H1 (cell line): ENCODE data around the gene ANKRD40. TPM values are rescaled to one million over a fixed set of nuclear protein-coding genes. Genes with fewer than 3 reads are reported as not detected.

Experiments used
- CTCF ChIA-PET: fragments of 300-600 bp; sonication (Branson Sonifier 250); formaldehyde crosslinking; loops from one replicate; lab custom pipeline; 2021; ENCODE audit not compliant: partially characterized antibody; lab: Charles Lee
- POLR2A ChIA-PET: fragments of 300-600 bp; sonication (Branson Sonifier 250); formaldehyde crosslinking; loops from one replicate; lab custom pipeline; 2021; ENCODE audit warnings: inconsistent platforms; ENCODE audit not compliant: partially characterized antibody; lab: Charles Lee
- DNase-seq, 2 experiments: peaks; one replicate each; pipeline versions ENCODE4 v3.0.0 to v3.0.0-alpha.2; 2010 to 2022; ENCODE audit warnings: low spot score in 2 of 2, low read depth in 1 of 2, mixed read lengths in 1 of 2
- FAIRE-seq: peaks from 2 replicates; lab custom pipeline; 2011; peaks lifted over from hg19 to GRCh38; lab: Jason Lieb, UNC
- H2AFZ ChIP-seq: 2 replicates; pipeline ENCODE4 v1.8.1; 2012; ENCODE audit warnings: low read length, inconsistent platforms
- H2AK5ac ChIP-seq: 2 replicates; pipeline ENCODE4 v1.6.1; 2013; ENCODE audit warnings: low read depth, low read length
- H2BK120ac ChIP-seq: replicated peaks from 2 replicates; pipeline ENCODE3; 2013; ENCODE audit warnings: low read depth, low read length, inconsistent platforms
- H2BK12ac ChIP-seq: 2 replicates; pipeline ENCODE4 v1.6.1; 2013; ENCODE audit warnings: low read depth, low read length
- H2BK15ac ChIP-seq: 2 replicates; pipeline ENCODE4 v1.6.1; 2013; ENCODE audit warnings: low read length
- H2BK20ac ChIP-seq: 2 replicates; pipeline ENCODE4 v1.6.1; 2013; ENCODE audit warnings: low read length
- H2BK5ac ChIP-seq: 2 replicates; pipeline ENCODE4 v1.6.1; 2013; ENCODE audit warnings: low read depth, low read length
- H3K14ac ChIP-seq: 2 replicates; pipeline ENCODE4 v1.6.1; 2013; ENCODE audit warnings: inconsistent platforms; ENCODE audit not compliant: insufficient read length
- H3K18ac ChIP-seq: 2 replicates; pipeline ENCODE4 v1.6.1; 2013; ENCODE audit warnings: low read length; ENCODE audit errors: extremely low read depth
- H3K23ac ChIP-seq: 2 replicates; pipeline ENCODE4 v1.6.1; 2013; ENCODE audit warnings: inconsistent platforms; ENCODE audit not compliant: insufficient read length
- H3K23me2 ChIP-seq: 2 replicates; pipeline ENCODE4 v1.6.1; 2013; ENCODE audit warnings: low read depth, low read length
- H3K27ac ChIP-seq: 2 replicates; pipeline ENCODE4 v1.6.1; 2011; ENCODE audit warnings: low read depth, low read length, inconsistent platforms
- H3K27me3 ChIP-seq, 4 experiments: replicated peaks in 1 of 4; 1 replicate in 1 of 4; 2 replicates in 3 of 4; pipeline versions ENCODE4 v1.6.1 to v1.8.1; 2011 to 2013; ENCODE audit warnings: low read length in 3 of 4, mild to moderate bottlenecking in 3 of 4, inconsistent platforms in 2 of 4, mixed read lengths in 2 of 4, moderate library complexity in 1 of 4; ENCODE audit not compliant: control insufficient read depth in 3 of 4, insufficient read depth in 3 of 4; ENCODE audit errors: extremely low read depth in 1 of 4
- H3K36me3 ChIP-seq, 4 experiments: 2 replicates each; pipeline versions ENCODE4 v1.6.1 to v1.8.1; 2011 to 2013; ENCODE audit warnings: mild to moderate bottlenecking in 4 of 4, low read length in 3 of 4, moderate library complexity in 2 of 4, control low read depth in 1 of 4, inconsistent platforms in 1 of 4; ENCODE audit not compliant: insufficient read depth in 4 of 4, control insufficient read depth in 2 of 4
- H3K4ac ChIP-seq: replicated peaks from 2 replicates; pipeline ENCODE3; 2013; ENCODE audit warnings: low read length, low read depth, mixed read lengths, inconsistent platforms; ENCODE audit not compliant: insufficient read length
- H3K4me1 ChIP-seq, 4 experiments: replicated peaks in 1 of 4; 1 replicate in 1 of 4; 2 replicates in 3 of 4; pipeline versions ENCODE4 v1.6.1 to v1.8.1; 2011 to 2013; ENCODE audit warnings: low read length in 3 of 4, inconsistent platforms in 2 of 4, mixed read lengths in 1 of 4; ENCODE audit not compliant: insufficient read depth in 4 of 4, control insufficient read depth in 3 of 4
- H3K4me2 ChIP-seq, 2 experiments: 2 replicates each; pipeline versions ENCODE4 v1.6.1 to v1.8.1; 2011 to 2013; ENCODE audit warnings: low read depth in 2 of 2, low read length in 2 of 2, control low read depth in 1 of 2, inconsistent platforms in 1 of 2, mild to moderate bottlenecking in 1 of 2; ENCODE audit not compliant: insufficient read depth in 1 of 2
- H3K4me3 ChIP-seq, 4 experiments: fragments of 200-600, 300-600 bp in 1 of 4; sonication (generic), shearing (Covaris generic), sonication (Bioruptor Twin) in 1 of 4; 2 replicates each; pipeline versions ENCODE4 v1.5.1 to v1.8.1; 2011 to 2016; ENCODE audit warnings: low read length in 4 of 4, low read depth in 3 of 4, control low read depth in 2 of 4, inconsistent platforms in 2 of 4, mild to moderate bottlenecking in 2 of 4, mixed read lengths in 1 of 4, moderate library complexity in 1 of 4; ENCODE audit not compliant: insufficient read depth in 2 of 4; ENCODE audit errors: extremely low read depth in 1 of 4
- H3K56ac ChIP-seq: replicated peaks from 2 replicates; pipeline ENCODE3; 2013; ENCODE audit warnings: low read depth, mild to moderate bottlenecking, mixed read lengths, low read length, inconsistent platforms; ENCODE audit not compliant: insufficient read length
- H3K79me1 ChIP-seq: 2 replicates; pipeline ENCODE4 v1.6.1; 2013; ENCODE audit warnings: low read depth, low read length, control low read depth
- H3K79me2 ChIP-seq, 2 experiments: 2 replicates each; pipeline versions ENCODE4 v1.6.1 to v1.8.1; 2012 to 2013; ENCODE audit warnings: low read length in 2 of 2, mild to moderate bottlenecking in 2 of 2, inconsistent platforms in 1 of 2; ENCODE audit not compliant: insufficient read depth in 2 of 2, control insufficient read depth in 1 of 2
- H3K9ac ChIP-seq, 4 experiments: replicated peaks in 1 of 4; 1 replicate in 1 of 4; 2 replicates in 3 of 4; pipeline versions ENCODE4 v1.6.1 to v1.8.1; 2011 to 2013; ENCODE audit warnings: low read depth in 3 of 4, low read length in 3 of 4, control low read depth in 2 of 4, mild to moderate bottlenecking in 2 of 4, moderate library complexity in 2 of 4, inconsistent platforms in 1 of 4; ENCODE audit errors: extremely low read depth in 1 of 4
- H3K9me3 ChIP-seq, 2 experiments: 2 replicates each; pipeline versions ENCODE4 v1.6.1 to v1.8.1; 2012 to 2013; ENCODE audit warnings: mild to moderate bottlenecking in 2 of 2, moderate library complexity in 2 of 2, control low read depth in 1 of 2, inconsistent platforms in 1 of 2, low read depth in 1 of 2, low read length in 1 of 2, mixed read lengths in 1 of 2; ENCODE audit not compliant: insufficient read depth in 2 of 2
- H4K20me1 ChIP-seq, 2 experiments: replicated peaks in 1 of 2; 2 replicates each; pipeline versions ENCODE3 to v1.8.1; 2011 to 2013; ENCODE audit warnings: inconsistent platforms in 2 of 2, low read length in 2 of 2, mild to moderate bottlenecking in 1 of 2; ENCODE audit not compliant: insufficient read depth in 2 of 2, control insufficient read depth in 1 of 2
- H4K5ac ChIP-seq: 2 replicates; pipeline ENCODE4 v1.6.1; 2013; ENCODE audit warnings: low read length, low read depth, mixed read lengths, inconsistent platforms; ENCODE audit not compliant: insufficient read length
- H4K8ac ChIP-seq: 2 replicates; pipeline ENCODE4 v1.8.0; 2013; ENCODE audit warnings: mild to moderate bottlenecking, moderate library complexity, low read length, inconsistent platforms; ENCODE audit not compliant: insufficient read depth; ENCODE audit errors: extremely low read depth
- H4K91ac ChIP-seq: replicated peaks from 2 replicates; pipeline ENCODE3; 2013; ENCODE audit warnings: low read length, mixed read lengths, inconsistent platforms; ENCODE audit not compliant: insufficient read length
- ASH2L ChIP-seq: fragments of 200-600, 300-600 bp; sonication (generic); IDR thresholded peaks from one replicate; pipeline ENCODE4 v1.7.1; 2017; ENCODE audit warnings: low read length
- CBX5 ChIP-seq: fragments of 300-800, 300-1000 bp; sonication (generic); IDR thresholded peaks from 2 replicates; pipeline ENCODE4 v1.7.1; 2016; ENCODE audit warnings: antibody characterized with exemption, low read length, low read depth
- CBX8 ChIP-seq: fragments of 300-800, 300-1000 bp; sonication (generic); IDR thresholded peaks from 2 replicates; pipeline ENCODE4 v1.7.1; 2016; ENCODE audit warnings: low read depth, low read length, borderline replicate concordance
- CHD2 ChIP-seq: IDR thresholded peaks from 2 replicates; pipeline ENCODE4 v1.6.1; 2012; ENCODE audit warnings: low read length, improper control_type of control experiment
- GTF2F1 ChIP-seq: IDR thresholded peaks from 2 replicates; pipeline ENCODE4 v1.6.1; 2012; ENCODE audit warnings: low read depth, low read length, improper control_type of control experiment, borderline replicate concordance
- HDAC2 ChIP-seq, 2 experiments: fragments of 300-600 bp in 1 of 2; sonication (generic) in 1 of 2; IDR thresholded peaks; 2 replicates each; pipeline ENCODE4 v1.6.1; 2011 to 2012; ENCODE audit warnings: low read depth in 2 of 2, low read length in 2 of 2, mild to moderate bottlenecking in 2 of 2, moderate library complexity in 2 of 2, borderline replicate concordance in 1 of 2, inconsistent platforms in 1 of 2
- JUN ChIP-seq: IDR thresholded peaks from 2 replicates; pipeline ENCODE4 v1.6.1; 2011; ENCODE audit warnings: low read depth, mild to moderate bottlenecking, improper control_type of control experiment, low read length
- JUND ChIP-seq: IDR thresholded peaks from 2 replicates; pipeline ENCODE4 v1.6.1; 2011; ENCODE audit warnings: mild to moderate bottlenecking, improper control_type of control experiment, low read length
- NRF1 ChIP-seq: IDR thresholded peaks from 2 replicates; pipeline ENCODE4 v1.6.1; 2011; ENCODE audit warnings: mild to moderate bottlenecking, low read depth, low read length, improper control_type of control experiment
- PHF8 ChIP-seq: fragments of 200-600 bp; sonication (generic); conservative IDR thresholded peaks from 2 replicates; pipeline ENCODE4 v1.7.1; 2012; ENCODE audit warnings: low read depth, mild to moderate bottlenecking, inconsistent platforms, low read length, moderate library complexity
- POLR2A ChIP-seq, 2 experiments: IDR thresholded peaks; 1 replicate in 1 of 2; 2 replicates in 1 of 2; pipeline ENCODE4 v1.6.1; 2011; ENCODE audit warnings: low read depth in 2 of 2, low read length in 2 of 2, mild to moderate bottlenecking in 2 of 2; ENCODE audit errors: control extremely low read depth in 1 of 2
- RNF2 ChIP-seq: fragments of 200-900, 300-1000 bp; sonication (generic); IDR thresholded peaks from 2 replicates; pipeline ENCODE4 v1.7.1; 2016; ENCODE audit warnings: borderline replicate concordance, low read depth, mild to moderate bottlenecking, antibody characterized with exemption, low read length; ENCODE audit not compliant: poor library complexity, severe bottlenecking; ENCODE audit errors: missing control alignments
- TAF7 ChIP-seq: optimal IDR thresholded peaks from 2 replicates; pipeline ENCODE3; 2011; ENCODE audit warnings: low read depth, mild to moderate bottlenecking, inconsistent platforms, low read length, moderate library complexity, borderline replicate concordance
- TEAD4 ChIP-seq: IDR thresholded peaks from 2 replicates; pipeline ENCODE4 v1.6.1; 2012; ENCODE audit warnings: low read depth, low read length, inconsistent platforms, mixed read lengths
- WGBS, 2 experiments: shearing (Covaris generic) in 1 of 2; methylation state at CpG; one replicate each; pipeline versions ENCODE4 v1.1.6 to v1.1.7; 2013 to 2015; ENCODE audit warnings: low lambda C conversion rate in 2 of 2, mixed read lengths in 2 of 2, inconsistent platforms in 1 of 2, low coverage in 1 of 2, missing lambda C conversion rate in 1 of 2; ENCODE audit not compliant: insufficient replicate concordance in 2 of 2, insufficient coverage in 1 of 2, insufficient read length in 1 of 2; ENCODE audit errors: extremely low coverage in 1 of 2, missing lambda C conversion rate in 1 of 2; 5-methylcytosine and 5-hydroxymethylcytosine counted together
- polyA plus RNA-seq, 7 experiments: library from polyadenylated mRNA; depleted of rRNA in 3 of 7; stranded (reverse) in 5 of 7; unstranded in 2 of 7; fragments of >200 nt in 5 of 7; fragments of 200-250 nt in 2 of 7; gene quantifications; 1 replicate in 5 of 7; 2 replicates in 1 of 7; 4 replicates in 1 of 7; pipeline versions ENCODE4 v1.2.1 to v1.2.3, GENCODE V29; 2011 to 2013; ENCODE audit warnings: missing spikeins in 2 of 7, mixed read lengths in 2 of 7
- total RNA-seq: library from RNA; stranded (reverse); fragmentation: NEBNext Ultra II Directional; extraction: Animal tissue kit (Norgen Biotek cat#: 25700); gene quantifications from 2 replicates; pipeline ENCODE4 v1.2.1, GENCODE V29; 2021
- TF ChIP-seq, protein P1 (sequence below): IDR thresholded peaks from 2 replicates; pipeline ENCODE4 v1.6.1; 2012; ENCODE audit warnings: inconsistent platforms

The ANKRD40 gene
- total and polyA plus RNA-seq, 2 of the 8 experiments (the other 6 are each of a cell fraction or from before 2014, with no cell fraction given) = 26.1 to 50.1 TPM

DNA sequence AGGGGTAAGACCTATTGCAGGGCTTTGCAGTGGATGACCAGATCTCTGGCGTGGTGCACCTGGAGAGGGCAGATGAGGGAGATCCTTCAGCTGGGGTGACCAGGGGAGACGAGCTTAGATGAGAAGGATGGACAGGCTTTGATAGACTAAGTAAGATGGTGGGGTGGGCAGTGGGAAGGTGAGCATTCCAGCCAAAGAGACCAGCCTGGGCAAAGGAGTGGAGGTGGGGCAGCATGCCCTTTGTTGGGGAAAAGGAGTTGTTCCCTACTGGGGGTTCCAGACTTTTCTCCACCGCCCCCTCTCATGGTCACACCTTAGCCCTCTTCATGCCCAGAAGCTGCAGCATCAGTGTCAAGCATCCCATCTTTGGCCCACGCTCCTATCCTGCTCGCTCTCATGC is 27.6 kb downstream of the ANKRD40 start:
- Histone ChIP-seq H3K27me3 (no peaks in the 10 kb centered on the region), H3K9me3 (no peaks in the 10 kb centered on the region), H3K27ac (no peak overlapping the region), H4K5ac (no peak overlapping the region), H3K4ac (no peak overlapping the region), H3K4me1 (peaks cover 0 to 7% (median 1%) of the 10 kb centered on the region in 4 experiments; a peak in 3 of 7 replicates), H3K9ac (no peak overlapping the region), H2BK5ac (no peak overlapping the region), H2AK5ac (no peak overlapping the region), H3K23me2 (no peaks in the 10 kb centered on the region), H2BK15ac (no peak overlapping the region), H4K20me1 (no peaks in the 10 kb centered on the region), H2AFZ (no peak overlapping the region), H3K79me1 (no peaks in the 10 kb centered on the region), H3K79me2 (no peaks in the 10 kb centered on the region), H3K4me3 (no peak overlapping the region), H3K14ac (no peak overlapping the region), H2BK120ac (no peak overlapping the region), H4K8ac (no peak overlapping the region), H3K36me3 (no peaks in the 10 kb centered on the region), H2BK20ac (no peak overlapping the region), H3K18ac (no peak overlapping the region), H3K56ac (no peak overlapping the region), H3K23ac (no peak overlapping the region), H4K91ac (no peak overlapping the region), H3K4me2 (no peak overlapping the region), H2BK12ac (no peak overlapping the region)
- CTCF ChIA-PET = interaction anchor here (0.7 to 20.2 kb wide), 10 partner anchors 11 to 283 kb away, joined by 3 to 391 read pairs (median 6); partner anchors contain the start of gene LRRC59
- DNase-seq (no peak), FAIRE-seq (no peak)
- WGBS, 2 experiments = 89% methylated on average over 5 of the region's 5 CpGs; no CpG with 5 or more reads in 1 of the 2 experiments
- POLR2A ChIA-PET = no interaction called here
- TF ChIP-seq, protein P1, sequence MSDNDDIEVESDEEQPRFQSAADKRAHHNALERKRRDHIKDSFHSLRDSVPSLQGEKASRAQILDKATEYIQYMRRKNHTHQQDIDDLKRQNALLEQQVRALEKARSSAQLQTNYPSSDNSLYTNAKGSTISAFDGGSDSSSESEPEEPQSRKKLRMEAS = no peak
- TF ChIP-seq GTF2F1 = no peak
- TF ChIP-seq RNF2 = no peak
- no peak for TF ChIP-seq HDAC2 (IDR thresholded peaks at IDR 0.05; ENCODE audit: borderline replicate concordance in 1 of 2, low read depth in 2 of 2, low read length in 2 of 2)
- TF ChIP-seq CBX8 = no peak
- no peak for TF ChIP-seq JUN
- TF ChIP-seq CBX5 = no peak
- TF ChIP-seq CHD2 = no peak
- TF ChIP-seq JUND = no peak
- no peak for TF ChIP-seq TAF7
- no peak for TF ChIP-seq TEAD4
- TF ChIP-seq NRF1 = no peak
- TF ChIP-seq ASH2L = no peak
- TF ChIP-seq POLR2A (IDR thresholded peaks at IDR 0.05; ENCODE audit: control extremely low read depth in 1 of 2, low read depth in 2 of 2, low read length in 2 of 2) = no peak
- no peak for TF ChIP-seq PHF8
